Measurements from ENCODE around the gene MRGPRX3.

- no peak for TF ChIP-seq POLR2A (IDR thresholded peaks at IDR 0.05)
- TF ChIP-seq, protein P1, sequence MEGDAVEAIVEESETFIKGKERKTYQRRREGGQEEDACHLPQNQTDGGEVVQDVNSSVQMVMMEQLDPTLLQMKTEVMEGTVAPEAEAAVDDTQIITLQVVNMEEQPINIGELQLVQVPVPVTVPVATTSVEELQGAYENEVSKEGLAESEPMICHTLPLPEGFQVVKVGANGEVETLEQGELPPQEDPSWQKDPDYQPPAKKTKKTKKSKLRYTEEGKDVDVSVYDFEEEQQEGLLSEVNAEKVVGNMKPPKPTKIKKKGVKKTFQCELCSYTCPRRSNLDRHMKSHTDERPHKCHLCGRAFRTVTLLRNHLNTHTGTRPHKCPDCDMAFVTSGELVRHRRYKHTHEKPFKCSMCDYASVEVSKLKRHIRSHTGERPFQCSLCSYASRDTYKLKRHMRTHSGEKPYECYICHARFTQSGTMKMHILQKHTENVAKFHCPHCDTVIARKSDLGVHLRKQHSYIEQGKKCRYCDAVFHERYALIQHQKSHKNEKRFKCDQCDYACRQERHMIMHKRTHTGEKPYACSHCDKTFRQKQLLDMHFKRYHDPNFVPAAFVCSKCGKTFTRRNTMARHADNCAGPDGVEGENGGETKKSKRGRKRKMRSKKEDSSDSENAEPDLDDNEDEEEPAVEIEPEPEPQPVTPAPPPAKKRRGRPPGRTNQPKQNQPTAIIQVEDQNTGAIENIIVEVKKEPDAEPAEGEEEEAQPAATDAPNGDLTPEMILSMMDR (IDR thresholded peaks at IDR 0.05): no peak
These were observed 31.3 kb upstream of the MRGPRX3 start for GRCh38 chr11:18100926-18101656.
